ENCODE results near the gene VAV3. TPM values are rescaled to one million over a fixed set of nuclear protein-coding genes. Genes with fewer than 3 reads are reported as not detected.

VAV3 gene
- total RNA-seq, 2 donors from 2014 or later: 1.7 to 4.9 TPM

DNA sequence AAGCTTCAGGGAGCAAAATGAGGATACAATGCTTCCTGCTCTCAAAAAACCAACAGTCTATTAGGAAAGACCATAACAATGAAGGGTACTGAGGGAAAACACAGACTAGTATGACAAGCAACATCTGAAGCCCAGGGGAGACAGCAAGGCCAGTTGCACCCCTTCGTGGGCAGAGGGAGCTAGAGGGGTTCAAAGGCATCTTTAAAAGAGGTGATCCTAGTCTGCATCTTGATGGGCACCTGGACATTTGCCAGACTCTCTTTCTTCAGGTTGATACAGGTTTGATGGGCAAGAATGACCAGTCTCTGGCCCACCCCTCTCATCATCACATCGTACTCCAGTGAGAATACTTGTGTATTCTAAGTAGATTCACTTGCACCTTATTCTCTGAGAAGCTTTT lies 177.7 kb downstream of the VAV3 start:
- H3K9me3 Mint-ChIP-seq: no peaks in the 10 kb centered on the region
- no peak for ATAC-seq (replicated peaks)
- peak overlapping the region; percentile 81 for H3K27ac Mint-ChIP-seq
- peaks cover 47% of the 10 kb centered on the region for H3K4me1 Mint-ChIP-seq
- peak overlapping the region; percentile 74 for H3K4me3 Mint-ChIP-seq
- H3K36me3 Mint-ChIP-seq (ENCODE audit: low read depth): no peaks in the 10 kb centered on the region
- no peaks in the 10 kb centered on the region for H3K27me3 Mint-ChIP-seq

DNA sequence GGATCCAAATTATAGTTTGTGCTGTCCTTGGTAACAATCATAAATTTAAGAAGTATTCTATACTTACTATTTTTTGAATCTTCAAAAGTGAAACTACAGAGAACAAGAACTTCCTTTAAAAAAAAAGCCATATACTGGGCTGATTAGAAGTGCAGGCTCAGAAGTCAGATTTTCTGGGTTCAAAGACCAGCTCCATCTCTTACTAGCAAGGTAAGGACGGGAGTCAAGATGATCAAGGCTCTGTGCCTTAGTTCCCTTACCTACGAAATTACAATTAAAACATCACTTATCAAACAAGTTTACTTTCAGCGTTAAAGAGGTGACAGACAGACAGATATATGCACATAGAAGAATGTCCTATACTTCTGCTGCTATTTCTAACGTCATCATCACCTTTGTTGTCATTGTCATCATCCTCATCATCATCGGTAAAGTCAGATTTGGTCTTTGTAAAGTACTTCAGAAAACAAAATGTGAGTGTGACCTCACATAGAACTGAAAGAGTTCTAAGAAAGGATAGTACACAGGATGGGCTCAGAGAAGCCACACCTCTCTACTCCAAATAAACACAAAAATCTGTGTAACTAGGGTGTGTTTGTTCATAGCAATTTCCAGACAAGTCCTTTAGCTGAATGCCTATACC lies 178.7 kb downstream of the VAV3 start:
- H3K27me3 Mint-ChIP-seq: no peaks in the 10 kb centered on the region
- peak; percentile 79 for ATAC-seq (replicated peaks)
- H3K36me3 Mint-ChIP-seq (ENCODE audit: low read depth): no peaks in the 10 kb centered on the region
- peak overlapping the region; percentile 74 for H3K4me3 Mint-ChIP-seq
- H3K4me1 Mint-ChIP-seq: peaks cover 47% of the 10 kb centered on the region
- peak overlapping the region; percentile 81 for H3K27ac Mint-ChIP-seq
- no peaks in the 10 kb centered on the region for H3K9me3 Mint-ChIP-seq

DNA sequence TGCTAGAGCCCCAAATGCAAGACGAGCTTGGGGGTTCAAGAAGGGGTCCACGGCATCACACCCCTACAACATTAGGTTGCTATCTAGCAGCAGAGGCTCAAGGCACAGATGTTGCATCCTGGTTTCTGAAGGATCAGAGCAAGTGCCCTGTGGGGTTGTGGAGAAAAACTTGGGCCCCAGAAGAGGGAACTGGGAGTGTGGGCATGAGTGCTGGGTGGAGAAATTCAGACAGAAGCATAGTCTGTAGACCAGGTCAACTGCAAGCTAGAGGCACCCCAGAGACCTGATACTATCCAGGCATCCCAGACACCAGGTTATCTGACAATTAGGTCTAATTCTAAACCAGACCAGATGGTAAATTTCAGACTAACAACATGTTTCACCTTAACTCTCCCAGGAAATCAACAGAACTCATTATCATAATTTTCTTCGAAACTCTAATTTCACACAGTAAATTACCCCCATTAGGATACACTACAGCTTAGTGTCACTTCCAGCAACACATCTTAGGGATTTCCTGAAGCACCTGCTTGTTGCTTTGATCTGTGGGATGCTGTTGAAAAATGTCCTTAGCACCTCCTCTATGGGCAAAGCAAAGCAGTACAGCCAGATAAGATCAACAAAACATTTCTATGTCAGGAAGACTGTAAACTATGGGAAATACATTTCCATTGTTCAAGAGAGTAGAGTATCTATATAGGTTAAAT lies 179.3 kb downstream of the VAV3 start:
- Mint-ChIP-seq H3K4me1 (peaks cover 47% of the 10 kb centered on the region), H3K27ac (peak overlapping the region; percentile 81), H3K36me3 (ENCODE audit: low read depth) (no peaks in the 10 kb centered on the region), H3K4me3 (peak overlapping the region; percentile 74), H3K27me3 (no peaks in the 10 kb centered on the region), H3K9me3 (no peaks in the 10 kb centered on the region)
- peak; percentile 28 for ATAC-seq (replicated peaks)

DNA sequence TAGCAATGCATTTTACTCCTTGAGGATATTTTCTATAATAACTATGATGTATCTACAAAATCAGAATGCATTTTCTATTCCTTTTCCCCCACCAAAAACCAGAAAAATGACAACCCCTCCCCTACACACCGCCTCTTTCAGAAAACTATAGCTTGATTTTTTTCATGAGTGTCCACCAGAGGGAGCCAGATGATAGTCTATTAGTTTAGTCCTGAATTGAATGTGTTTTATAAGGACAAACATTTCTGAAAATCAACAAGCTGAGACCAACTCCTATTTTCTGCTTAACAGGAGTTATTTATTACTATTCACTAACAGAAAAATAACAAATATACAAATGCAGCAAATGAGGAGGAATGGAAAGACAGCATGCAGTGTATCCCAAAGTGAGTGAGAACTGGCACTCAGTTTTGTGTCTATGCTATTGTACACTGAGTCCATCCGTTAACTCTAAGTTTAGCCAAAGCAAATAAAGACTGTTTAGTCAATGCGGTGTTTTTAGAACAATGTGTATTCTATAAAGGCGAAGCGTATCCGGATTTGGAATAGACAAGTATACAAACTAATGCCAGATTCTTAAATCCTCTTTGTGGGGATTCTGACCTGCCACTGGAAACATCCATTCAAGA lies 182.6 kb downstream of the VAV3 start:
- Mint-ChIP-seq H3K4me1 (peaks cover 26% of the 10 kb centered on the region), H3K27me3 (no peaks in the 10 kb centered on the region), H3K27ac (no peak overlapping the region), H3K9me3 (no peaks in the 10 kb centered on the region), H3K4me3 (no peak overlapping the region), H3K36me3 (ENCODE audit: low read depth) (peaks cover 4% of the 10 kb centered on the region)
- ATAC-seq (replicated peaks): no peak

DNA sequence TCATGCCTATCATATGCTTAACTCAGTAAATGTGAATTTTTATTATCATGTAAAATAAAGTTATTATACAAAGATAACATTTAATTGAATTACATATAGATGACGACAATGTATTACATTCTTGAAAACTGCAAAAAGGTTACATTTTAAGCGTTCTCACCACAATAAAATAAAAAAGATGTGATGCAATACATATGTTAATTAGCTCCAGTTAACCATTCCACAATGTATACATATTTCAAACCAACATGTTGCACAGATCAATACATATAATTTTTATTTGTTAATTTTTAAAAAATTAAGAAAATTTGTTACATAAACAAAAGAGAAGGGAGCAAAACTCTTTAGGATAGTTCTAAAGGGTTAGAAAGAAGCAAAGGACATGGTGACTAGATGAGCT lies 183.7 kb downstream of the VAV3 start:
- Mint-ChIP-seq H3K4me3 (no peak overlapping the region), H3K27ac (no peak overlapping the region), H3K27me3 (no peaks in the 10 kb centered on the region), H3K9me3 (no peaks in the 10 kb centered on the region), H3K36me3 (ENCODE audit: low read depth) (peaks cover 4% of the 10 kb centered on the region), H3K4me1 (peaks cover 16% of the 10 kb centered on the region)
- ATAC-seq (replicated peaks): no peak

DNA sequence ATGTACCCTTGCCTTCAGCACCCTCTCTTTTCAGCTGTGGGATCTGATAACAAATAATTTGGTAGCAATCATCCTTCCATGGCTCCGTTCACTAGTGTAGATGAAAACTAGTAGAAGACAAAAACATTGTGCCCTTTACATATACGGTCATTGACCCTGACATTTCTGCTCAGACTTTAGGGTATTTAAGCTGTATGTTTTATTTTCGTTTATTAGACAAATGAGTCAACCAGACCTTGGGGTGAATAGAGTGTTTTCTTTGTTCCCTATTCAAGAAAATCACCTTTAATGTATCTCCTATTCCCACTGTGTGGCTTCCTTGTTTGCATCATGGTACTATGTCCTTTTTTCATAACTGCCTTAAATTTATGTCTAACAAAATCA lies 187.3 kb downstream of the VAV3 start:
- Mint-ChIP-seq H3K27ac (no peak overlapping the region), H3K9me3 (no peaks in the 10 kb centered on the region), H3K36me3 (ENCODE audit: low read depth) (peaks cover 4% of the 10 kb centered on the region)

DNA sequence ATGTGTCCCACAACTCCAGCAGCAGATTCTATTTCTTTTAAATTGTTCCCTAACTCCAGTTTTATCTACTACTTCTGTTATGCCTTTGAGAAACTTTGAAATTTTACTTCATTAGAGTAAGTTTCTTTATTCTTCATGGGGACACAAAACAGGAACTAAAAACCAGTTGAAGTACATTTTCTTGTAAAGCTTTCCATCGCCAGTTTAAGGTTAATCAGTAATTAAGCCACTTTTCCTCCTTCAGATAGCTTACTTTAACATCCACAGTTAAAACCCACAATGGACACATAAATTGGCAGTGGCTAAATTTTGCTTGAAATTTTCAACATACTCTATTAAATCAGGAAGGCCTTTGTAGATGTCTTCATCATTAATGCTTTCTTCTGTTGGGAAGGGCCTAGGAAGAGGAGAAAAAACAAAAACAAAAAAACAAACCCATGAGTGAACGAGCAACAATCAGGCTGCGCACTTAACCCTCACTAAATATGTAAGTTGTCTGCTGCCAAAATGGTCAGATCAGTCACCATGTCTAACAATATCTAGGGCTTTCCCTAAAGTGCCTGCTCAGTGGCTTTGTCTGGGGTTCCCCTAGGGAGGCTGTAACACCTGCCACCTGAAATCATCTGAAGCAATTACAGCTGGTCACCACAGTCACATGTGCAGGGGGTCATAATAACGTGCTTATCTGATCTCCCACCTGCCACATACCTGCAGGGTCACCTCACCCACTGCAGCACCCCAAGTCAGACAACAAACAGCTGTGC lies 187.9 kb downstream of the VAV3 start:
- H3K4me3 Mint-ChIP-seq: no peak overlapping the region
- H3K36me3 Mint-ChIP-seq (ENCODE audit: low read depth): peaks cover 4% of the 10 kb centered on the region
- H3K27ac Mint-ChIP-seq: no peak overlapping the region
- no peaks in the 10 kb centered on the region for H3K27me3 Mint-ChIP-seq
- H3K4me1 Mint-ChIP-seq: no peaks in the 10 kb centered on the region
- ATAC-seq (replicated peaks): no peak
- no peaks in the 10 kb centered on the region for H3K9me3 Mint-ChIP-seq

More for the DNA sequence above, 187.3 kb downstream of the VAV3 start:
- H3K4me1 Mint-ChIP-seq: no peaks in the 10 kb centered on the region
- no peaks in the 10 kb centered on the region for H3K27me3 Mint-ChIP-seq
- no peak for ATAC-seq (replicated peaks)
- no peak overlapping the region for H3K4me3 Mint-ChIP-seq

DNA sequence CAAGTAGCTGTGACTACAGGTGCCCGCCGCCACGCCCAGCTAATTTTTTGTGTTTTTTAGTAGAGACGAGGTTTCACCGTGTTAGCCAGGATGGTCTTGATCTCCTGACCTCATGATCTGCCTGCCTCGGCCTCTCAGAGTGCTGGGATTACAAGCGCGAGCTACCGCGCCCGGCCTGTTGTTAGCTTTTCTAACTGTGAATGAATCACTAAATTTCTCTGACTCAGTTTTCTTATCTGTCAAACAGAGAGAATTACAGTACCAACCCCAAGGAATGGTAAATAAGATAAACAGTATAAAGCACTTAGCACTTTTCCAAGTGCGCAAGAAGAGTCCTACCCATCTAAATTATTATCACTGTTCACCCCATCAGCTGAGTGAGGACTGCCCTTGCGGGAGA lies 193.6 kb downstream of the VAV3 start:
- ATAC-seq (replicated peaks): no peak
- Mint-ChIP-seq H3K36me3 (ENCODE audit: low read depth) (peaks cover 20% of the 10 kb centered on the region), H3K27ac (no peak overlapping the region), H3K9me3 (no peaks in the 10 kb centered on the region), H3K4me3 (no peak overlapping the region), H3K27me3 (no peaks in the 10 kb centered on the region), H3K4me1 (no peaks in the 10 kb centered on the region)

DNA sequence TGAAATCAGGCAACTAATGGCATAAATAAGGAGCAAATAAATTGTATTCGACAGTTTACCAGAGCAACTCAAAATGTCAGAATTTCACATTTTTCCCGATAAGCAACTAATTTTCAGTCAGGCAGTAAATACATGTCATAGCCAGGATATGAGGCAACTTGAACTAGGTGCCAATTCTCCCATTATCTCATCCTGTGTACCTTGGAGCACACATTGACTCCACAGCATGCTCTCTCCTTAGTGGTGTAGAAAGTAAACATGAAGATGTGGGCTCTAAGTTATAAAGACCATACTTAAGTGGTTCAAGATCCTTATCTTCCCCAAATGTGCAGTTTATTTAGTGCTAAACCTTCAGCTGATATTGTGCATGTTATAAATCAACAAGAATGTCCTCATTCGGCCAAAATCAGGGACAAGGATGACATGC lies 197.8 kb downstream of the VAV3 start:
- Mint-ChIP-seq H3K27ac (no peak overlapping the region), H3K4me3 (no peak overlapping the region), H3K27me3 (no peaks in the 10 kb centered on the region), H3K4me1 (no peaks in the 10 kb centered on the region), H3K9me3 (no peaks in the 10 kb centered on the region), H3K36me3 (ENCODE audit: low read depth) (peaks cover 22% of the 10 kb centered on the region)
- ATAC-seq (replicated peaks): no peak

DNA sequence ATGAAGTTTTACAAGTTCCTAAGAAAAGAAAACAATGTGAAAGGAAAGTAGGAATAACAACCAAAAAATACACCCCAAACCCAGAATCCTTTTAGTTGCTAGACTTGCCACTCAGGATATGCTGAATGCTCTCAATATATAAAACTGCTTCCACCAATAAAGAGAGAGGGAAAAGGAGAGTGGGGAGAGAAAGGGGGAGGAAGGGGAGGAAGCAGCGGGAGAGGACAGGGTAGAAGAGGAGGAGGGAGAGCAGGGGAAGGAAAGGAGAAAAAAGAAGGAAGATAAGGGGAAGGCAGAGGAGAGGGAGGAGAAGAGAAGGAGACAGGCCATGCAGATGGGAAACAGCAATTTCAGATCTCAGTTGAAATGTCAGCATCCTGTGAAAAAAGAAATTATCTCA lies 198.4 kb downstream of the VAV3 start:
- ATAC-seq (replicated peaks): no peak
- no peaks in the 10 kb centered on the region for H3K27me3 Mint-ChIP-seq
- no peak overlapping the region for H3K4me3 Mint-ChIP-seq
- H3K4me1 Mint-ChIP-seq: no peaks in the 10 kb centered on the region
- H3K36me3 Mint-ChIP-seq (ENCODE audit: low read depth): peaks cover 27% of the 10 kb centered on the region
- H3K9me3 Mint-ChIP-seq: no peaks in the 10 kb centered on the region
- no peak overlapping the region for H3K27ac Mint-ChIP-seq

DNA sequence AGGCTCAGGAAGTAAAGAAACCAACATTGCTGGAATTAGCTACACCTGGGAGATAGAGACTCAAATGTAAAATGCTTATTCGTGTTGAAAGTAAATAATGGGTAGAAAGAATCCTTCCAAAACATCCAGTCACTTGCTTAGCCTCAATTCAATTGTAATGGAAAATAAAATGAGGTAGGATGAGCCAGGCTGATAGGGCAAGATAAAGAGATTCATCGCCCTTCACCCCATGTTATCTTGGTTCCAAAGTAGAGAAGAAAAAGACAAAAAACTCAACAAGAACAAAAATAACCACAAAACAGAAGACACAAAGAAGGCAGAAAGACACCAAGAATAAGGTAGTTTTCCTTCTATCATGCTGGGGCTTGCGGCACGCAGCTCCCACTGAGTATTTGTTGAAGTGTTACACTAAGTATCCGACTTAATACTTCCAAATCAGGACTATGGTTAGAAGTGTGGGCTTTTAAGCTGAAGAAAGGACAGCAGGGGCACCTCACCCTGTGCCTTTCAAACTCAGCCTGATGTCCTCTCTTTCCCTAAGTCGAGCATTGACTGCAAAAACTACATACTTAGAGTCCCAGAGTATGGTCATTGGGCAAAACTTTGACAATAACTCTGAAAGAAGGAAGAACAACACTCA lies 202.1 kb downstream of the VAV3 start:
- no peak overlapping the region for H3K4me3 Mint-ChIP-seq
- H3K9me3 Mint-ChIP-seq: no peaks in the 10 kb centered on the region
- H3K27me3 Mint-ChIP-seq: no peaks in the 10 kb centered on the region
- H3K27ac Mint-ChIP-seq: no peak overlapping the region
- H3K4me1 Mint-ChIP-seq: no peaks in the 10 kb centered on the region
- peaks cover 24% of the 10 kb centered on the region for H3K36me3 Mint-ChIP-seq (ENCODE audit: low read depth)
- ATAC-seq (replicated peaks): no peak

DNA sequence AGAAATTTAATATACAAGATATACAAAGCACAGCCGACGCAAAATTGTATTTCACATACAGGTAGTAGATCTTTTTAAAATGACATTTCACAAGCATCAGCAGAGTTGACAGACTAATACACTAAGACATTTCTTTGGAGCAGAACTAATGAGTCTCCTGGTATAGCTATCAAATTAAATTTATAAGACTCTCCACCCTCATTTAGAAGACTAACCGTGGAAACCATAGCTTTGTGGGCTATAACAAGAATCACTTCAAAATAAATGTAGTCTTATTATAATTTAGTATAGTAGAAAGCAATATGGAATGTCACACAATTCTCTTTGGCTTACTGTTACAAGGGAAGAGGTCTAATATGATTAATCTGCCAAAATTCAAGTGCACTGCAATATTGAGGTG lies 204.9 kb downstream of the VAV3 start:
- no peak overlapping the region for H3K4me3 Mint-ChIP-seq
- peaks cover 26% of the 10 kb centered on the region for H3K36me3 Mint-ChIP-seq (ENCODE audit: low read depth)
- H3K27me3 Mint-ChIP-seq: no peaks in the 10 kb centered on the region
- H3K4me1 Mint-ChIP-seq: no peaks in the 10 kb centered on the region
- H3K9me3 Mint-ChIP-seq: no peaks in the 10 kb centered on the region
- H3K27ac Mint-ChIP-seq: no peak overlapping the region
- no peak for ATAC-seq (replicated peaks)

DNA sequence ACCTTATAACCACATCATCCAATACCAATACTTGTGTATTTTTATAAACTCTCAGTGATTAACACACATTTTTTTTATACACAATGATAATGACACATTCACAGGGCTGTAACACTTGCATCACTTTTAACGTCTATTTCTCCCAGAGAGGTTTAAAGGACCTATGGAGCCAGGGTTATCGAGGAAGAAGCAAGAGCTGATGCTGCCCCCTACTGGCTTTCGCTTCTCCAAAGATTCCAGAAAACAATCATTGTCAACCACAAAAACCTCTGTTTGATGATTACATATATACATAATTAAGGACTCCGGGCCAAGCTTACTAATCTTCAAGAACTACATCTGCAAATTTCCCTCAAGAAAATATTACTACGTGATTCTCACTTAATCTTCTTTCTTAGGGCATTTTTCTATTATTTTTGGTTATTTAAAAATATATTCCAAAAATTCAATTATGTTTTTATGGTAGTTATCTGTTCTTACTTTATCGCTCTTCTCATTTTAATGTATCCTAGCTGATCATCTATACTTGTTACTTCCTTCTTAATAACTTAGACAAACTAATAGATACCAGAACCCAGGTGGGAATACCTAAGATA lies 214.5 kb downstream of the VAV3 start:
- Mint-ChIP-seq H3K27me3 (no peaks in the 10 kb centered on the region), H3K9me3 (no peaks in the 10 kb centered on the region), H3K27ac (no peak overlapping the region), H3K36me3 (ENCODE audit: low read depth) (peaks cover 10% of the 10 kb centered on the region), H3K4me3 (no peak overlapping the region), H3K4me1 (no peaks in the 10 kb centered on the region)
- ATAC-seq (replicated peaks): peak; percentile 39

DNA sequence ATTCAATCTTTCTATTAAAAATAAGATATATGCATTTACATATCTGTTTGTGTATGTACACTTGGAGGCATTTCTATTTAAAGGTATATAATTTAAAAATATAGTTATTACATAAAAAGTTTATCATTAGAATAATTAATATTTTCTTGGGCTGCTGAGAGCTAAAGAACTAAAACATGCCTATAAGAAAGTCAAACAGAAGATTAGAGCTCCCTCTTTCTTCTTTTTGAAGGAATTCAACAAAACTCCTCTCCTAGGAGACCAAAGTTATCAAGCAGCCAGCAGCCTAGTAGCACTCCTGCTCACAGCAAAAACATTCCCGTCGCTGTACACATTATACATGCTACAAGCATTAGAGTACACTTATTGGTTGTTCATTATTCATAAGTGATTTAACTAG lies 216.4 kb downstream of the VAV3 start:
- no peak for ATAC-seq (replicated peaks)
- no peak overlapping the region for H3K27ac Mint-ChIP-seq
- H3K4me3 Mint-ChIP-seq: no peak overlapping the region
- H3K27me3 Mint-ChIP-seq: no peaks in the 10 kb centered on the region
- H3K4me1 Mint-ChIP-seq: no peaks in the 10 kb centered on the region
- H3K9me3 Mint-ChIP-seq: no peaks in the 10 kb centered on the region
- no peaks in the 10 kb centered on the region for H3K36me3 Mint-ChIP-seq (ENCODE audit: low read depth)
